Vagina (tissue), 2 donors: Measurements from ENCODE around the gene WDFY3.

ENCODE experiments used
- POLR2A ChIP-seq, 2 donors: fragments of 450-650 bp; IDR thresholded peaks; one replicate each; pipeline ENCODE4 v1.6.1; 2017; ENCODE audit warnings: antibody characterized with exemption in 2 of 2, mild to moderate bottlenecking in 2 of 2, moderate library complexity in 2 of 2
- TF ChIP-seq, protein P1 (sequence below), 3 experiments: fragments of 450-650 bp in 2 of 3; fragments of 200-600 bp in 1 of 3; sonication (generic) in 1 of 3; IDR thresholded peaks; one replicate each; pipeline ENCODE4 v1.5.1; 2017 to 2019; ENCODE audit warnings: antibody characterized with exemption in 3 of 3, mild to moderate bottlenecking in 2 of 3, moderate library complexity in 2 of 3

- TF ChIP-seq POLR2A (IDR thresholded peaks at IDR 0.05) = no peak
- TF ChIP-seq, protein P1, sequence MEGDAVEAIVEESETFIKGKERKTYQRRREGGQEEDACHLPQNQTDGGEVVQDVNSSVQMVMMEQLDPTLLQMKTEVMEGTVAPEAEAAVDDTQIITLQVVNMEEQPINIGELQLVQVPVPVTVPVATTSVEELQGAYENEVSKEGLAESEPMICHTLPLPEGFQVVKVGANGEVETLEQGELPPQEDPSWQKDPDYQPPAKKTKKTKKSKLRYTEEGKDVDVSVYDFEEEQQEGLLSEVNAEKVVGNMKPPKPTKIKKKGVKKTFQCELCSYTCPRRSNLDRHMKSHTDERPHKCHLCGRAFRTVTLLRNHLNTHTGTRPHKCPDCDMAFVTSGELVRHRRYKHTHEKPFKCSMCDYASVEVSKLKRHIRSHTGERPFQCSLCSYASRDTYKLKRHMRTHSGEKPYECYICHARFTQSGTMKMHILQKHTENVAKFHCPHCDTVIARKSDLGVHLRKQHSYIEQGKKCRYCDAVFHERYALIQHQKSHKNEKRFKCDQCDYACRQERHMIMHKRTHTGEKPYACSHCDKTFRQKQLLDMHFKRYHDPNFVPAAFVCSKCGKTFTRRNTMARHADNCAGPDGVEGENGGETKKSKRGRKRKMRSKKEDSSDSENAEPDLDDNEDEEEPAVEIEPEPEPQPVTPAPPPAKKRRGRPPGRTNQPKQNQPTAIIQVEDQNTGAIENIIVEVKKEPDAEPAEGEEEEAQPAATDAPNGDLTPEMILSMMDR (IDR thresholded peaks at IDR 0.05) = no peak
Measured at GRCh38 chr4:84967243-84967690, 777 bp upstream of the WDFY3 start.
